HEK293T (cell line): Measurements from ENCODE around the gene L2HGDH.

Experiments
- CTCF ChIA-PET: fragments of 350-600 bp; formaldehyde crosslinking; extraction: SDS; loops from one replicate; lab custom pipeline; 2021; ENCODE audit warnings: antibody characterized with exemption, inconsistent platforms; lab: Yijun Ruan, JAX
- POLR2A ChIA-PET: fragments of 350-600 bp; formaldehyde crosslinking; extraction: SDS; loops from one replicate; lab custom pipeline; 2020; ENCODE audit warnings: antibody characterized with exemption, inconsistent platforms; lab: Yijun Ruan, JAX
- DNase-seq: peaks from one replicate; pipeline ENCODE4 v3.0.0; 2012; ENCODE audit warnings: mixed read lengths; ENCODE audit errors: extremely low spot score
- ARNT ChIP-seq: fragments of 450-650 bp; IDR thresholded peaks from 2 replicates; pipeline ENCODE4 v1.6.1; 2017; ENCODE audit warnings: mild to moderate bottlenecking
- BHLHE40 ChIP-seq: fragments of 450-650 bp; IDR thresholded peaks from 2 replicates; pipeline ENCODE4 v1.6.1; 2016; ENCODE audit warnings: mild to moderate bottlenecking, moderate library complexity, borderline replicate concordance
- CTBP1 ChIP-seq: fragments of 450-650 bp; IDR thresholded peaks from 2 replicates; pipeline ENCODE4 v1.6.1; 2016; ENCODE audit warnings: borderline replicate concordance
- ELF4 ChIP-seq: fragments of 450-650 bp; IDR thresholded peaks from 2 replicates; pipeline ENCODE4 v1.6.1; 2017; ENCODE audit warnings: antibody characterized with exemption
- FOXA1 ChIP-seq: fragments of 450-650 bp; IDR thresholded peaks from 2 replicates; pipeline ENCODE4 v1.6.1; 2016; ENCODE audit warnings: mild to moderate bottlenecking
- FOXK2 ChIP-seq: fragments of 450-650 bp; IDR thresholded peaks from 2 replicates; pipeline ENCODE4 v1.6.1; 2016; ENCODE audit warnings: mild to moderate bottlenecking
- FOXM1 ChIP-seq: fragments of 450-650 bp; IDR thresholded peaks from 2 replicates; pipeline ENCODE4 v1.6.1; 2017; ENCODE audit warnings: mild to moderate bottlenecking, borderline replicate concordance
- HDGF ChIP-seq: fragments of 450-650 bp; IDR thresholded peaks from 2 replicates; pipeline ENCODE4 v1.6.1; 2017; ENCODE audit warnings: antibody characterized with exemption, borderline replicate concordance
- L3MBTL2 ChIP-seq: fragments of 450-650 bp; conservative IDR thresholded peaks from 2 replicates; pipeline ENCODE4 v1.6.1; 2016; ENCODE audit warnings: mild to moderate bottlenecking
- LEF1 ChIP-seq: fragments of 450-650 bp; IDR thresholded peaks from 2 replicates; pipeline ENCODE4 v1.6.1; 2017; ENCODE audit warnings: mild to moderate bottlenecking, borderline replicate concordance
- NFRKB ChIP-seq: fragments of 450-650 bp; IDR thresholded peaks from 2 replicates; pipeline ENCODE4 v1.6.1; 2016; ENCODE audit warnings: mild to moderate bottlenecking, moderate library complexity
- PKNOX1 ChIP-seq: fragments of 450-650 bp; IDR thresholded peaks from 2 replicates; pipeline ENCODE4 v1.6.1; 2016
- SP1 ChIP-seq: fragments of 450-650 bp; IDR thresholded peaks from 2 replicates; pipeline ENCODE4 v1.6.1; 2017
- SUZ12 ChIP-seq: fragments of 450-650 bp; IDR thresholded peaks from 2 replicates; pipeline ENCODE4 v1.6.1; 2016; ENCODE audit warnings: mild to moderate bottlenecking
- TARDBP ChIP-seq: fragments of 450-650 bp; IDR thresholded peaks from 2 replicates; pipeline ENCODE4 v1.6.1; 2016
- ZNF384 ChIP-seq: fragments of 450-650 bp; IDR thresholded peaks from 2 replicates; pipeline ENCODE4 v1.6.1; 2016

Gene L2HGDH

GRCh38 chr14:50331596-50331995 is 19.6 kb upstream of the L2HGDH start:
- CTCF ChIA-PET, result interaction anchor here (0.6 to 1.8 kb wide), 2 partner anchors 11 to 529 kb away, joined by 5 to 7 read pairs; no protein-coding TSS in a partner anchor
- TF ChIP-seq BHLHE40 (no peak), SUZ12 (no peak), ELF4 (no peak), L3MBTL2 (no peak), LEF1 (no peak), FOXK2 (no peak), FOXA1 (no peak), SP1 (no peak)
- DNase-seq, result no peak
- POLR2A ChIA-PET, result interaction anchor here (1.0 kb wide), 1 partner anchor 19 kb away, joined by 6 read pairs; the partner anchor contains the start of genes DMAC2L and L2HGDH

- ChIA-PET CTCF (interaction anchor here (0.6 to 1.9 kb wide), 14 partner anchors 8 to 454 kb away, joined by 3 to 10 read pairs (median 4); partner anchors contain the start of genes DMAC2L and L2HGDH), POLR2A (interaction anchor here (0.9 to 3.9 kb wide), 2 partner anchors 9 kb away, joined by 3 to 35 read pairs; partner anchors contain the start of genes DMAC2L and L2HGDH)
- TF ChIP-seq FOXA1 (no peak), NFRKB (no peak), PKNOX1 (peak; percentile 58; the same call in 1 of the 2 replicates), LEF1 (no peak), ELF4 (0 out of 2 replicates have a peak, but pooled peaks have one; percentile 8), BHLHE40 (no peak), FOXK2 (no peak), SUZ12 (no peak), CTBP1 (no peak), ZNF384 (no peak), FOXM1 (no peak), SP1 (no peak), L3MBTL2 (no peak), ARNT (no peak)
- peak; percentile 74 for DNase-seq
Observed at GRCh38 chr14:50321009-50321660, 9.1 kb upstream of the L2HGDH start.

- POLR2A ChIA-PET, result interaction anchor here (3.9 kb wide), 1 partner anchor 8 kb away, joined by 35 read pairs; the partner anchor contains the start of genes DMAC2L and L2HGDH
- CTCF ChIA-PET, result interaction anchor here (0.6 to 1.9 kb wide), 11 partner anchors 8 to 455 kb away, joined by 3 to 10 read pairs (median 5); partner anchors contain the start of genes DMAC2L and L2HGDH
- no peak for TF ChIP-seq BHLHE40
- no peak for TF ChIP-seq LEF1
- TF ChIP-seq FOXM1, result no peak
- no peak for TF ChIP-seq PKNOX1
- TF ChIP-seq FOXK2, result no peak
- no peak for TF ChIP-seq ELF4
- TF ChIP-seq ZNF384, result no peak
- TF ChIP-seq NFRKB, result no peak
- no peak for TF ChIP-seq FOXA1
- DNase-seq, result no peak
Observed at GRCh38 chr14:50320283-50320682, 8.3 kb upstream of the L2HGDH start.

GRCh38 chr14:50319721-50320120 is 7.7 kb upstream of the L2HGDH start:
- TF ChIP-seq TARDBP (no peak), ELF4 (no peak), HDGF (no peak), LEF1 (no peak), PKNOX1 (no peak), NFRKB (no peak), CTBP1 (no peak), SP1 (no peak), FOXM1 (no peak), FOXA1 (no peak), L3MBTL2 (no peak), ZNF384 (no peak), FOXK2 (no peak)
- ChIA-PET POLR2A (no interaction called here), CTCF (interaction anchor here (0.6 to 1.9 kb wide), 4 partner anchors 11 to 455 kb away, joined by 3 to 10 read pairs (median 6); no protein-coding TSS in a partner anchor)
- no peak for DNase-seq

GRCh38 chr14:50319293-50319692 is 7.3 kb upstream of the L2HGDH start:
- DNase-seq, result no peak
- POLR2A ChIA-PET, result no interaction called here
- CTCF ChIA-PET, result interaction anchor here (0.6 to 1.9 kb wide), 2 partner anchors 225 to 456 kb away, joined by 4 read pairs; no protein-coding TSS in a partner anchor

More at GRCh38 chr14:50319293-50319692, 7.3 kb upstream of the L2HGDH start:
- TF ChIP-seq FOXA1, result no peak
- no peak for TF ChIP-seq BHLHE40
- no peak for TF ChIP-seq SUZ12
- TF ChIP-seq ELF4, result no peak
- TF ChIP-seq CTBP1, result no peak
- no peak for TF ChIP-seq NFRKB
- no peak for TF ChIP-seq FOXM1
- TF ChIP-seq L3MBTL2, result no peak
